IPS-NIHi11 (cell line): ENCODE measurements around the gene GPR35.

Experiments
- DNase-seq: peaks from one replicate; pipeline ENCODE4 v3.0.0; 2012; ENCODE audit warnings: mixed read lengths, low spot score

The GPR35 gene

DNA sequence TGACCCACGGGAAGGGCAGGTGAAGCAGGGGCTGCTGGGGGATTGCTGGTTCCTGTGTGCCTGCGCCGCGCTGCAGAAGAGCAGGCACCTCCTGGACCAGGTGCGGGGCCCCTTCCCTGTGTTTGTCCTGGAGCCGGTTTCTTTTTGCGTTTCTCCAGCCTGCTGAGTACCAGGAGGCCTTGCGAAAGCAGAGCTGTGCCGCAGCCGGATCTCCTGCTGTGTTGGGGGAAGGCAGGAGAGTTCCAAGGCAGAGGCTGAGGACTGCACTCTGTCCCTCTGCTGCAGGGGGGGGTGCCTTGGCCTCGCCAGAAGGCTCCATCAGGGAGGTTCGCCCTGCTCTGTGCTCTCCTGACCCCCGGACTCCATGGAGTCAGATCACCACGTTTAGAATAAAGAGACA is 35.9 kb upstream of the GPR35 start:
- no peak for DNase-seq

DNA sequence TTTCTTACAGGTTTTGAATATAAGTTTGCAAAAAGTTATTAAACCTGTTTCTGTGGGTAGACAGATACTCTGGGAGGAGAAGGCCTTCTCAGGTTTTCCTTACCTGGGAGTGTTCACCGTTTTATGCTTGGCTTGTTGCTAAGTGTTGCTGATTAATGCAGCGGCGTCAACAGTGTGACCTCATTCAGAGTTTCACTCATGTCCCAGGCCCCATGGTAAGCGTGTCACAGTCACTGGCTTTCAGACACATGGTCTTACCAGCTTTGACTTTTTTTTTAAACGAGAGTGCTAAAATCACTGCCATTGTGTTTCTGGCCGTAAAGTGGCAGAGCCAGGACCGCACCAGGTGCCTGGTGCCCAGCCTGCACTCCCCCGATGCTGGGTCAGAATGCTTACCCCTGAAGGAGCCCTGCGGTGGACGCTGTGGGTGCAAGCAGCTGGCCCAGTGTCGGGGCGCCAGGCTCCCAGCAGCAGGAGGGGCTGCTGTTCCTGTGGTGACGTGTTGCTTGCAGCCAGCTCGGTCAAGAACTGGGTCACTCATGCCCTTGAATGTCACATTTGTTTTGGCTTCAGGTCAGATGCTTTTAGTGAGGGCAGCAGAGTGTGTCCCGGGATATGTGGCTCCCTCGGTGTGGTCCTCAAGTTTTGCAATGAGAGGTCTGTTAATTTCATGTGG is 35.3 kb upstream of the GPR35 start:
- no peak for DNase-seq

DNA sequence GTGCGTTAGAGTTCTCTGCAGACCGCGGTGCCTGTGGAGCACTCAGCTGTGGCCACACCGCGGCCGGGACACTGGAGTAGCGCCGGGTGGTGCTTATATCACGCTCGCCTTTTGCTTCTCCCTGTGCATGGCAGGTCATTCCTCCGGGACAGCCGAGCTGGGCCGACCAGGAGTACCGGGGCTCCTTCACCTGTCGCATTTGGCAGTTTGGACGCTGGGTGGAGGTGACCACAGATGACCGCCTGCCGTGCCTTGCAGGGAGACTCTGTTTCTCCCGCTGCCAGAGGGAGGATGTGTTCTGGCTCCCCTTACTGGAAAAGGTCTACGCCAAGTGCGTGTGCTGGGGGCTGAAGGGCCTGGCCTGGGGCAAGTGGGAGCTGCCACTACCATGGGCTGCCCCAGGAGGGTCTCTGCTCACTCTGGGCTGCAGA is 34.6 kb upstream of the GPR35 start:
- no peak for DNase-seq

DNA sequence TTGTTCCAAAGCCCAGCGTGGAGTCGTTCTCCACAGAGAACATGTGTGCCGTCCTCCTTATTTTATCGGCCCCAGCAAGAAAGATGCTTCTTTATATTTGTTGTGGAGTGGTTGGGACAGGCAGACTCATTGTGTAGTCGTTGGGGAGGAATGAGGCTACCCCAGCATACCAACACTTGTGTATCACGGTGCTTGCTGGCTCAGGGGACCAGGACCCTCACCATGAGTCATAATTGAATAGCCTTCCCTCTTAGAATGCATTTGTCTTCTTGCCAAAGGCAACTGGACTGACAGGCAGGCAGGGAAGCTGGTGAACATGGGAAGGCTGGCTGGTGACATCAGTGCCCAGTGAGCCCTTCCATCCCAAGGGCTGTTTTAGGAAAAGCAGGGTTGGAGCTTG is 34.1 kb upstream of the GPR35 start:
- DNase-seq = no peak

DNA sequence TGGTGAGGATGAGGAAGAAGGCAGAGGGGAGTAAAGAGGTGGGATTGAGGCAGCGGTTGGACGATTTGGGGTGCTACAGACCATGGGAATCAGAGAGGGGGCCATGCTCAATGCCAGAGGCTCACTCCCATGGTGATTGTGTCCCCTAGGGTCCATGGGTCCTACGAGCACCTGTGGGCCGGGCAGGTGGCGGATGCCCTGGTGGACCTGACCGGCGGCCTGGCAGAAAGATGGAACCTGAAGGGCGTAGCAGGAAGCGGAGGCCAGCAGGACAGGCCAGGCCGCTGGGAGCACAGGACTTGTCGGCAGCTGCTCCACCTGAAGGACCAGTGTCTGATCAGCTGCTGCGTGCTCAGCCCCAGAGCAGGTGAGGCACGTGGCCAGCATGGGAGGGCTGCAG is 33.5 kb upstream of the GPR35 start:
- no peak for DNase-seq

DNA sequence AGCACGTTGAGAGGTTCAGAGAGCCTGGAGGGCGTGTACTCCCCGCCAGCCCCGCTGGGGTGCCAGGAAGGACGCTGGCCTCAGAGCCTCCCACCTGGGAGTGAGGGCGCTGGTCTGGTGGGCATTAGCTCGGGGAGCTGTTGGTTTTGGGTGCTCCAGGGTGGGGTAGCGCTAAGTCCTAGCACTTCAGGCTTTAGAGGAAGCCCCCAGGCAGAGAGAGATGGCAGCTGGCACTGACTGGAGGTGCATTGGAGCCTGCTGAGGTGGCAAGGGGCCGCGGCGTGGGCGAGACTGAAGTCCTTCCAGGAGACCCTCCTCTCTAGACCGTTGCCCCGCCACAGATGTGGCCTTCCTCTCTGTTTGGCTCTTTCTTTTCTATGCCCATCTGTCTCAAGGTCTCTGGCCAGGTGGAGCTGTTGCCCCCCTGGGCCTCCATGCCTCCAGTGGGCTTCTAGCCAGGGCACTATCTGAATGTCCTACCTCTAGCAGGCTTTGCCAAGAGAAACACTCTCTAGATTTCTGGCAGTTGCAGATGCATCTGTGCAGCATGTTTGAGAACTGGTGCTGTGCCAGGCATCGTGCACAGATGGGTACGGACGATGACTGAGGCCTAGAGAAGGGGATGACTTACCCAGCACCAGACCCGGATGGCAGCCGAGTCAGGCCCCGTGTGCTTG is 32.1 kb upstream of the GPR35 start:
- DNase-seq = no peak

DNA sequence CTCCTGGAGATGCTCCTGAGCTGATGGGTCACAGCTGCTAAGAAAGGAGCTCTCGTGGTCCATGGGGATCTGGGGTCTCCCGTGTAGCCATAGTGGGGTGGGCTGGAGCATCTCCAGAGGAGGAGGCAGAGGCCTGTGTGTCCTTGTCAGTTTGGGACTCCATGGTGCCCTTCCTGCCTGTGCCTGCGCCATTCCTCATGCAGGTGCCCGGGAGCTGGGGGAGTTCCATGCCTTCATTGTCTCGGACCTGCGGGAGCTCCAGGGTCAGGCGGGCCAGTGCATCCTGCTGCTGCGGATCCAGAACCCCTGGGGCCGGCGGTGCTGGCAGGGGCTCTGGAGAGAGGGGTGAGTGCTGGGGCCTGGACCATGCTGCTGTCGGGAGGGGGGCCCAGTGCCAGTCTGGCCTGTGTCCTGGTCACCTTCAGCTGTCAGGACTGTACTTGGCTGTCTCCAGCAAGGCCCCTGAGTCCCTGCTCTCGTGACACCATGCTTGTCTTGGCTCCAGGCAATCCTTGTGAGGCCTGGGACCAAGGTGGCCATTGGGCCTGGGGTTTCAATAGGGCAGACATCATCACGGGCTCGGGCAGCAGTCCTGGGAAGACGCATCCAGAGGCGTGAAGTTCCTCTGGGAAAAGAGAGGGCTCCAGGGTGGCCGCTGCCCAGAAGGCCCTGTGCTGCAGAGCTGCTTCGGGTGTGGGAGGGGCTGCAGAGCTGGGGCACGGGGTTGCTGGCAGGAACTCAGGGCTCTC is 31.4 kb upstream of the GPR35 start:
- DNase-seq = no peak

DNA sequence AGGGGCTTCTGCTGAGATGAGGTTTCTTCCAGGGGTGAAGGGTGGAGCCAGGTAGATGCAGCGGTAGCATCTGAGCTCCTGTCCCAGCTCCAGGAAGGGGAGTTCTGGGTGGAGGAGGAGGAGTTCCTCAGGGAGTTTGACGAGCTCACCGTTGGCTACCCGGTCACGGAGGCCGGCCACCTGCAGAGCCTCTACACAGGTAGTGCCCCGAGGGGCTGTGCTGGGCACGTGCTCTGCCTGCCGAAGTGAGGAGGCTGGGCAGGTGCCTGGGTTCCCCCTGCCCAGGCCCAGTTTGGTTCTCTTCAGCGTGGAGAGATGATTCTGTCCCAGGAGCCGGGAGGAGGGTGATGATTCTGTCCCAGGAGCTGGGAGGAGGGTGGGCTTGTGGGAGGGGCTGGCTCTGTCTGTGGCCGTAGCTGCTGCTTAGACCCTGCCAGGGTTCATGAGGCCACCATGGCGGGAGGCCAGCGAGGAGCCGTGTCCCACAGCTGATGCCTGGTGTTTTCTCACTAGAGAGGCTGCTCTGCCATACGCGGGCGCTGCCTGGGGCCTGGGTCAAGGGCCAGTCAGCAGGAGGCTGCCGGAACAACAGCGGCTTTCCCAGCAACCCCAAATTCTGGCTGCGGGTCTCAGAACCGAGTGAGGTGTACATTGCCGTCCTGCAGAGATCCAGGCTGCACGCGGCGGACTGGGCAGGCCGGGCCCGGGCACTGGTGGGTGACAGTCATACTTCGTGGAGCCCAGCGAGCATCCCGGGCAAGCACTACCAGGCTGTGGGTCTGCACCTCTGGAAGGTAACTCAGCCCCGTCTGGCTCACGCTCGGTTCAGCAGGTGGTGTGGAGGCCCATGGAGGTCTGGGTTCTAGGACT is 30.5 kb upstream of the GPR35 start:
- DNase-seq = no peak

DNA sequence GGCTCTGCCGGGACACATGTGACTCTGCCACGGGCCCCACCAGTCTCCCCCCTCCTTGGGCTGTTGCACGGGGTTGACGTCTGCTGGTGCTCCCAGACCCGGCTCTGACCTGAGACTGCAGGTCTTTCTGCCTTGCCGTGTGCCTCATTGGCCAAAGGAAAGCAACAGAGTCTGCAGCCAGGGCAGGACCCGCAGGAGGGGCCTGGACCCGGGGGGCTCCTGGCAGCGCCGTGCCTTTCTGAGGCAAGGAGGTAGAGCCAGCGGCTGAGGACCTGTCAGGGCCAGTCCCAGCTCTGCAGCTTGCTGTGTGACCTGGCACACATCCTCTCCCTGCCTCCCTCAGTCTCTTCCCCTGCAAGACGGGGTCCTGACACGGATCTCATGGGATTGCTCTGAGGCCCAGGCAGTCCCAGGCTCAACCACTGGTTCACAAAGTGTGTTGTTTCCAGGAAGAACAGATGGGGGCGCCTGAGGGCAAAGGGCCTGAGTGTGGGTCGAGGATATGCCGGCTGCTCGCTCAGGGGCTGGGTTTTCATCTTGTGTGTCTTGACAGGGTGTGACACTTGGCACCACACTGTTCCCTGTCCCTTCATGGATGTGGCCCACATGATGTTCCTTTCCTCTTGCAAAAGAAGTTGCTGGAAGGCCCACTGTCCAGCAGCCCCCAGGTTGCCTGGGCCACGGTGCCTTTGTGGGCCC is 29.8 kb upstream of the GPR35 start:
- DNase-seq = peak; percentile 89

DNA sequence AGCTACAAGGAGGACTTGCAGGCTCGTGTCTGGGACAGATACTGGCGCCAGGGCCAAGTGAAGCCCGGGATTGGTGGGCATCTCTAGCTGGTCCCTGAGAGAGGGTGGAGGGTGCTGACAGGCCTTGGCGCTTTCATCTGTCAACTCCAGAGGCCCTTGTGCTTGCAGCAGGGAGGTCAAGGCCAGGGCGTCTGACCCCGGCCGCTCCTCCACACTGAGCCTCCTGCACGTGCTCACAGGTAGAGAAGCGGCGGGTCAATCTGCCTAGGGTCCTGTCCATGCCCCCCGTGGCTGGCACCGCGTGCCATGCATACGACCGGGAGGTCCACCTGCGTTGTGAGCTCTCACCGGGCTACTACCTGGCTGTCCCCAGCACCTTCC is 29.2 kb upstream of the GPR35 start:
- no peak for DNase-seq

DNA sequence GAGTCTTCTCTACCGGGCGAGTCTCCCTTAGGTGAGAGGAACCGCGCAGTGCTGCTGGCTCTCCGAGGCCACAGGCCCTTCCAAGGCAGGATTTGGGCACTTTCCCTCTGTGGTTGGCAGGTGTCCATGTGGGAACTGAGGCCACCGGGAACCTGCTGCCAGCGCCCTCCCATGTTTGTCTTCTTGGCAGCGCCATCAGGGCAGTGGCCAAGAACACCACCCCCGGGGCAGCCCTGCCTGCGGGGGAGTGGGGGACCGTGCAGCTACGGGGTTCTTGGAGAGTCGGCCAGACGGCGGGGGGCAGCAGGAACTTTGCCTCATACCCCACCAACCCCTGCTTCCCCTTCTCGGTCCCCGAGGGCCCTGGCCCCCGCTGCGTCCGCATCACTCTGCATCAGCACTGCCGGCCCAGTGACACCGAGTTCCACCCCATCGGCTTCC is 28.8 kb upstream of the GPR35 start:
- no peak for DNase-seq

DNA sequence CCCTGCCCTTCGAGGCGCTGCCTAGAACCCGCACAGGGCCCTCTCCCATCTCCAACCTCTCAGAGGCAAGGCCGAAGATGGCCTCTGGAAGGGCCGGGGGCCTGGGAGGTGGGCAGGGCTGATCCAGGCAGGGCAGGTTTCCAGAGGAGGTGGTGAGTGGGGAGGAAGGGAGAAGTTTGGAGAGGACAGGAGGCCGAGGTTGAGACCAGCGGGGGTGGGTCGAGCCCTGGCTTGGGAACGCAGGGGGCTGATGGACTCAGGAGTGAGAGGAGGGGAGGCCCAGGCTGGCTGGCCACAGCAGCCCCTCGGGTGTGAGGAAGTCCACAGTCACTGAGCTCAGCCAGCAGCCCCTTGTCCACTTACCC is 28.2 kb upstream of the GPR35 start:
- DNase-seq = no peak

DNA sequence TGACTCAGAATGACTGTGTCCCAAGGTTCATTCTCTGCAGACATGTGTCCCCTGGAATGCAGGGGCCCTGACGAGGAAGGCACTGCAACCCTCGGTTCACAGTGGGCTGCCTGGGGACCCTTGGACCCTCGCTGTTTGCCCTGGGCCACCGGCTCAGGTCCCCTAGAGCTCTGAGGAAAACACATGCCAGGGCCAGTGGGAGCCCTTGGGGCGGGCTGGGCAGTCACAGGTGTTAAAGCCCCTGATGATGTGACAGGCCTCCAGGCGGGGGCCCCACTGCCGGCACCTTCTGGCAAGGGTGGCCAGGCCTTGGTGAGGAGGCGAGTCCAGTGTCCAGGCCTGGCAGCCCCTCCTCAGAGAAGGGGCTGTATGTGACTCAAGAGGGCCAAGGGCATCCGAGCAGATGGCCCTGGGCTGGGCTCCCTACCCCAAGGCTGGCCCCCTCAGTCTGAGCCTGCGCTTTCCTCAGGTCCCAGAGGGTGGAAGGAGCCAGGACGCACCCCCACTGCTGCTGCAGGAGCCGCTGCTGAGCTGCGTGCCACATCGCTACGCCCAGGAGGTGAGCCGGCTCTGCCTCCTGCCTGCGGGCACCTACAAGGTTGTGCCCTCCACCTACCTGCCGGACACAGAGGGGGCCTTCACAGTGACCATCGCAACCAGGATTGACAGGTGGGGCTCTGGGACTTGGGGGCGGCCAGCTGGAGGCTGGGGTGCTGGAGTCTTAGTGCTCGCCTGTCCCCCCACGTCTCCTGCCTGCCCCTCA is 27.7 kb upstream of the GPR35 start:
- no peak for DNase-seq

DNA sequence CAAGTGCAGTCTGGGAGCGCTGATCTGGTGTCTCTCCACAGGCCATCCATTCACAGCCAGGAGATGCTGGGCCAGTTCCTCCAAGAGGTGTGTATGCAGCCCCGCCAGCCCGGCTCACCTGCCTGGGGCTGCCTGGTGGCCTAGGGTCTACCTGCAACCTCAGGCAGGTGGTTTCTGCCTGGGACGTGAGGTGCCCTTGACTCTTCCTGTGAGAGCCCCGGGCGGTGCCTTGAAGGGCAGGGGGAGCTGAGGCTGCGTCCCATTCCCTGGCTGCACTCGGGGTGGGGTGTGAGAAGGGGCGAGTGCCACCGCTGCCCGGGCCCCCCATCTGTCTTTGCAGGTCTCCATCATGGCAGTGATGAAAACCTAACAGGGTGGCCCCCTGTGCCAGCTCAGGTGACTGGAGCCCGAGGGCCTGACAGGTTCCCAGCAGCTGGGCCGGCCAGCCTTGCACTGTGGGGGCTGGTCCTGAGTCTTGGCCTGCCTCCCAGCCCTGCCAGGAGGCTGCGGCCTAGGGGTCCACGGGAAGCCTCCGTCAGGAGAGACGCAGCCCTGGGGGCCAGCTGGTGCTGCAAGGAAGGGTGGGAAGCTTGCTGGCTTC is 26.9 kb upstream of the GPR35 start:
- DNase-seq = no peak

DNA sequence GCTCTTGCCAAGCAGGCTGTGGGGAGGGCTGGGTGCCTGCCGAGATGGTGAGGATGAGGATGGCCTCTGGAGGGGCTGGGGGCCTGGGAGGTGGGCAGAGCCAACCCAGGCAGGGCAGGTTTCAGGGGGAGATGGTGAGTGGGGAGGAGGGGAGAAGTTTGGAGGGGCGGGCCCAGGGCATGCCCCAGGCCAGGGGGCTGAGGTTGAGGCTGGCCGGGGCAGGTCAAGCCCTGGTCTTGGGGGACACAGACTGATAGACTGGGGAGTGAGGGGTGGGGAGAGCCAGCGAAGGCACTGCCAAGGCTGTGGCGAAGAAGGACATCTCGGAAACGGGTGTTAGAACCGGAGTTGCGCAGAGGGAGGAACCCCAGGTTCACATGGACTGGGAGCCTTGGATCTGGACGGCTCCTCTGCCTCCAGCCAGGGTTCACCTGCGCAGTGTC is 26.1 kb upstream of the GPR35 start:
- DNase-seq = no peak

DNA sequence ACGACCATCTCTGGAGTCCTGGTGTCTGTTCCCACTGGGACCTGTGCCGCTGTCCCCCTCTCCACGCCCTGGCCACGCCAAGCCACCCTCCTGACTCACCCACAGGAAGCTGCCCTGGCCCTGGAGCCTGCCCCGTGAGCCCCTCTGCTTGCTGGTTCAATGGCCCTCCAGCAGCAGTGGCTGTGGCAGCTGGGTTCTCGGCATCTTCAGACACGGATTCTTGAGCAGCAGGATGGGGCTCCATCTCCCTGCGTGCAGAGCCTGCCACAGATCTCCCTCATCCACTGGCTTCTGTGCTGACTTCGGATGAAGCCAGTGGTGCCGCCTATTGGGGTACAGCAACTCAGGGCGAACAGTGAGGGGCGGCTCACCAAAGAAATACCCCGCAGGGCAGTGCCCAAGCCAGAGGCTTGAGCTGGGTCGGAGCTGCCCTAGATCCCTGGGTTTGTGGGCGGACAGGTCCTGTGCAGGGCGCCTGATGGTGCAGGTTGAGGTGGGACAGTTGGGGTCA is 24.8 kb upstream of the GPR35 start:
- DNase-seq = no peak

DNA sequence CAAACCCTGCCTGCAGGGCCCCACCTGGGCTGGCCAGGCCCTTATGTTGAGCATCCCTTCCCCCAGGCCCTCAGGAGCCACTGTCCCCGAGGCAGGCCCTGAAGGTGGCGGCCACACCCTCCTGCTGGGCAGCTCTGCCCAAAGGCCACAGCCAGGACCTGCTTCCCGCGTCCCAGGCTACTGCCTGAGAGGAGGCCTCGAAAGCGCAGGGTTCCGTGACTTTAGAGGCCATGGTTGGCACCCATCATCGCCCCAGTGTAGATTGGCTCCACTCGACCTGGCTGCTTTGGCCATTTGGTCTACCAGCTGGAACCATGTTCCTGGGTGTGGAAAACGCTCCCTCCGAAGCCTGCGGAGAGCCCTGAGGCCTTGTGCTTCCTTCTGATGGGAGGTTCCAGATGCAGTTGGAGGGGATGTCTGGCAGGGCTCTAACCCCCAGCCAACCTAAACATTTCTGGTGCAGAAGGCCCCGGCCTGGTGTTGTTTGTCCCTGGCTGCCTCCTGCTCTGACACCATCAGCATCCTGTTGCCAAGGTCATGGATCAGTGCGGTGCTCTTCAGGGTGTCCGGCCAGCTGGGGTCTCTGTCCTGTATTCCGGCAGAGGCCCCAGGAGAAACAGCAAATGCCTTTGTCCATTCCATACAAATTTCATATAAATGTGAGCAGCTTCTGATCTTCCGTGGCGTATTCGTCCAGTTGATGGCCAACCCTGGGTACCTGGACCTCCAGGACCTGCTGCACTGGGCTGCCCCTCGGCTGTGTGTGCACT is 24.0 kb upstream of the GPR35 start:
- no peak for DNase-seq

DNA sequence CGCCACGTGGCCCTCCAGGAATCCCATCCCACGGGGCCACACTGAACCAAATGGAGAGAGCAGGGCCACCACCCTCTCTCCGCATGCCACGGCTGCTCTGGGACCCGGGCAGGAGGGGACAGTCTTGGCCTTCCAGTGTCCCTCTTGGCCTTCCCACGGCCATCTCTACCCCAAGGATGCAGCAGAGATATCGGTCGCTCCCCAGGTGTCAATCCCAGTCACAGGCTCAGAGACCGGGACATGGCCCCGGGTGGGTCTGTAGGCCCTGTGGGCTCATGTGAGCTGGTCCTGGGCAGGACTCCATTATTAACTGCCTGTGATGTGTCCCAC is 23.5 kb upstream of the GPR35 start:
- no peak for DNase-seq

DNA sequence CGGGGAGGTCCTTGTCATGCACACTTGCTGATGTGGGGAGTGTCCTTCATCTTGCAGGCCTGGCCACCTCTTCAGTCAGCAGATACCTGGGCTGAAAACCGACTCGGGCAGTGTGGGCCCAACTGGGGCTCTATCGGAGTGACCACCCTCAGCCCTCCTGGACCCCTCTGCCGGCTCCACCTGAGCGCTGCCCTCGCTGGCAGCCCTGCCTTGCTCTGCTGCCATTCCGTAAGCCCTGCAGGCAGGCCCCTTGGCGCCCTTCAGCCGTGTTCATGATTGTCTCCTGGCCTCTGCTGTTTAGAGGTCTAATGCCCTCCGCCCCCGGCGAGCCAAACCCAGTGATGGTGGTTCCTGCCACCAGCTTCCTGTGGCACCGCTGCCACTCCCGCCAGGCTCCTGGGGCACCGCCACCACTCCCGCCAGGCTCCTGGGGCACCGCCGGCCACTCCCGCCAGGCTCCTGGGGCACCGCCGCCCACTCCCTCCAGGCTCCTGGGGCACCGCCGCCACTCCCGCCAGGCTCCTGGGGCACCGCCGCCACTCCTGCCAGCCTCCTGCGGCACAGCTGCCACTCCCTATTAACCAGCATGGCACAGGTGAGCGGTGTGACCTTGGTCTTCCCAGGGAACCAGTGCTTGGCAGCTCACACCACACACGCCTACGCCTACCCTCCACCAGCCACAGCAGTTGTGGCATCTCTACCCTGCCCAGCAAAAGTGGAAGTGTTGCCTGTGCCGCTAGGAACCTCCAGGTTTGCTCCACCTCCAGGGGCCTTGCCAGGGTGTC is 22.8 kb upstream of the GPR35 start:
- DNase-seq = no peak
